NCI-H82 treated with DMSO at 0.1 percent for 48 hours (cell line): ENCODE measurements around the gene CTAGE6.
"Not testable (repeated sequence)": the region's sequence is repeated elsewhere in the genome, so short reads cannot be mapped to it uniquely, and the experiment has no call there.

Experiments
- DNase-seq: peaks from one replicate; lab custom pipeline; 2025; ENCODE audit not compliant: unreplicated experiment; lab: John Stamatoyannopoulos, UW

CTAGE6 gene, protein sequence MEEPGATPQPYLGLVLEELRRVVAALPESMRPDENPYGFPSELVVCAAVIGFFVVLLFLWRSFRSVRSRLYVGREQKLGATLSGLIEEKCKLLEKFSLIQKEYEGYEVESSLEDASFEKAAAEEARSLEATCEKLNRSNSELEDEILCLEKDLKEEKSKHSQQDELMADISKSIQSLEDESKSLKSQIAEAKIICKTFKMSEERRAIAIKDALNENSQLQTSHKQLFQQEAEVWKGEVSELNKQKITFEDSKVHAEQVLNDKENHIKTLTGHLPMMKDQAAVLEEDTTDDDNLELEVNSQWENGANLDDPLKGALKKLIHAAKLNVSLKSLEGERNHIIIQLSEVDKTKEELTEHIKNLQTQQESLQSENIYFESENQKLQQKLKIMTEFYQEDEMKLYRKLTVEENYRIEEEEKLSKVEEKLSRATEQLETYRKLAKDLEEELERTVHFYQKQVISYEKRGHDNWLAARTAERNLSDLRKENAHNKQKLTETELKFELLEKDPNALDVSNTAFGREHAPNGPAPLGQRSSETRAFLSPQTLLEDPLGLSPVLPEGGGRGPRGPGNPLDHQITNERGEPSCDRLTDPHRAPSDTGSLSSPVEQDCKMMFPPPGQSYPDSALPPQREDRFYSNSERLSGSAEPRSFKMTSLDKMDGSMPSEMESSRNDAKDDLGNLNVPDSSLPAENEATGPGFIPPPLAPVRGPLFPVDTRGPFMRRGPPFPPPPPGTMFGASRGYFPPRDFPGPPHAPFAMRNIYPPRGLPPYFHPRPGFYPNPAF

DNA sequence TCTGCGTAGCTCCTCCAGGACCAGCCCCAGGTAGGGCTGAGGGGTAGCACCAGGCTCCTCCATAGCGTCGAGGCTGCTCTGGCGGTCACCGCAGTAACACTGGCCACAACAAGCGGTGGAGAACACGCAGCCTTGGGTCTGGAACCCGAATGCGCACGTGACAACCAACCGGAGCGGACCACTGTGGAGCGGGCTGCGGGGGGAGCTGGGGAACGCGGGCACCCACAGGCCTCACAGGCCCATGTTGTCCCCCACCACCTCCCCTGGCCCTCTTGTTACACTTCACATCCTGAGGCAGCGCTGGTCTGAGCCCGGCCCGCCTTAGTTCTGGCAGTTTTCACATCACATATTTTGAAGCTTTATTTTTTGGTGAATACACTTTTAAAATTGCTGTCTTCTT, at the start of gene CTAGE6:
TSS of gene CTAGE6 (minus strand) at position 101 of the 400 bp plus-strand sequence. CDS start at position 63, 38 bp downstream.
- not testable (repeated sequence) for DNase-seq

DNA sequence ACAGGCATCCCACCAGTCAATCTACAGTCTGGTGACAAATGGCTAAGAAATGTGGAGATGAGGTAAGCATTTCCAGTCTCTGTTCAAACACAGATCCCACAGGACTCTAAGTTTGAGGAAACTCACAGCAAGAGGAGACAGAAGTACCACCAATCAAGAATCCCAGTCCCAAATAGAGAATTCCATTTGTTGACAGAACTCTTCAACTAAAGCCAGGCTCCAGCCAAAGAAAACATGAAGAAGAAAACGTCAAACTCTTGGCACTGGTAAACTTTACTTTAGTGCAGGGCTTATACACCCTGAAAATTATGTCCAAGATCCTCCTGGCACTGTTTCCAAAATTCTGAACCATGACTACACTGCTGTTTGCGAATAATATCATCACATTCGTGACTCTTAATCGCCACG, 49.2 kb upstream of the CTAGE6 start:
- not testable (repeated sequence) for DNase-seq

- DNase-seq: not testable (repeated sequence)
Measured at GRCh38 chr7:143797896-143798290, 40.4 kb upstream of the CTAGE6 start.

DNA sequence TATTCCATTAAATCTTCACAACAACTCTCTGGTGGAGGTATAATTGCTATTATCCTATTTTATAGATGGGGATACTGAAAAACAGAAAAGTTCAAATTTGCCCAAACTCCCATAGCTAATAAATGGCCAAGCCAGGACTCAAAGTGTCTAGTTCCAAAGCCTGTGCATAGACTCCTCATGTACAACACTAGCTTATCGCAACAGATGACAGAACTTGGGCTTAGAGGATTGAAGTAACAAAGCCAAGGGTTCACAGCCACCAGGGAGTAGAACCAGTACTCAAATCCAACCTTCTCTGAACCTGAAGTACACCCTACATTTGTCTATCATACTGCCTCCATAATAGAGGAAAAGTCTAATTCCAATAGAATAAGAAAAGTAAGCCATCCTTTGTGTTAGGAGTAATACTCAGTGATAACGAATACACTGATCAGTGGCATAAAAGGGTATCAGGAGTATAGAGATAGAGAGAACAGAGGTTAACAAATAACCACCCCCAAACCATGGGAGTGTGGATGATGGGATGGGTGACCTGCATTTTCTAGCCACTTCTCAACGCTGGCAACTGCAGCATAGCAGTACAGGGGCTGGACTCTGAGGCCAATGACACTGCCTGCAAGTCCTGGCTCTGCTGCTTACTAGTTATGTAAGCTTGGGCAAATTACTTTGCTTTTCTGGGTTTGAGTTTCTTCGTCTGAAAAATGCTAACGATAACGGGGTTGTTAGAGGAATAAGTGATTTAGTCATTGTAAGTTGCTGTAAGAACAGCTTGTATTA, 39.8 kb upstream of the CTAGE6 start:
- DNase-seq: not testable (repeated sequence)

DNA sequence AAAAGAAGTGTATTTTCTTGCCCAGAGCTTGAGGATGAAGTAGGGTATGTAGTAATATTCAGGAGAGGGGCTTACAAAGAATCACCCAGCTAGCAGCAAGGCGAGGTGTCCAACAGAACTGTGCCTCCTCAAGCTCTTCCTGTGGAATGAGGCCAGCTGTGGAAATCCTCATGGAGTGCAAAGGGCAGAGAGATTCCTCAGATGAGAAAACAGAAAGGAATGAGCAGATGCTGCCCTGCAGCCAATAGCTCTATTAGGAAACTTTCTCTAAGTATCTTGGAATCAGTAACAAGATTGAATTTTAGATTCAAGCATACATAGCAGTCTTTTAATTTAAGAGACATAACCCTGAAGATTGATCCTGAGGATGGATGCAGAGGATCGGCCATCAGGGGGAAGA, 38.2 kb upstream of the CTAGE6 start:
- DNase-seq: not testable (repeated sequence)

- not testable (repeated sequence) for DNase-seq
Measured at GRCh38 chr7:143792633-143793032, 35.1 kb upstream of the CTAGE6 start.

GRCh38 chr7:143785415-143786182, 28.1 kb upstream of the CTAGE6 start:
- not testable (repeated sequence) for DNase-seq

DNA sequence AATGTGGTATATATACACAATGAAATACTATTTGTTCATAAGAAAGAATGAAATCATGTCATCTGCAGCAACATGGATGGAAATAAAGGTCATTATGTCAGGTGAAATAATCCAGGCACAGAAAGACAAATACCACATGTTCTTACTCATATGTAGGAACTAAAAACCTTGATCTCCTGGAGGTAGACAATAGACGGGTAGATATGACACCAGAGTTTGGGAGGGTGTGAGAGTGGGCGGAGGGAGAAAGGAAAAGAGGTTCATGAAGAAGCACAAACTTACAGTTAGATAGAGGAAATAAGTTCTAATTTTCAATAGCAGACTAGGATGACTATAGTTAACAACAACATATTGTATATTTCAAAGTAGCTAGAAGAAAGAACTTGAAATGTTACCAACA, 22.1 kb upstream of the CTAGE6 start:
- DNase-seq: not testable (repeated sequence)

DNA sequence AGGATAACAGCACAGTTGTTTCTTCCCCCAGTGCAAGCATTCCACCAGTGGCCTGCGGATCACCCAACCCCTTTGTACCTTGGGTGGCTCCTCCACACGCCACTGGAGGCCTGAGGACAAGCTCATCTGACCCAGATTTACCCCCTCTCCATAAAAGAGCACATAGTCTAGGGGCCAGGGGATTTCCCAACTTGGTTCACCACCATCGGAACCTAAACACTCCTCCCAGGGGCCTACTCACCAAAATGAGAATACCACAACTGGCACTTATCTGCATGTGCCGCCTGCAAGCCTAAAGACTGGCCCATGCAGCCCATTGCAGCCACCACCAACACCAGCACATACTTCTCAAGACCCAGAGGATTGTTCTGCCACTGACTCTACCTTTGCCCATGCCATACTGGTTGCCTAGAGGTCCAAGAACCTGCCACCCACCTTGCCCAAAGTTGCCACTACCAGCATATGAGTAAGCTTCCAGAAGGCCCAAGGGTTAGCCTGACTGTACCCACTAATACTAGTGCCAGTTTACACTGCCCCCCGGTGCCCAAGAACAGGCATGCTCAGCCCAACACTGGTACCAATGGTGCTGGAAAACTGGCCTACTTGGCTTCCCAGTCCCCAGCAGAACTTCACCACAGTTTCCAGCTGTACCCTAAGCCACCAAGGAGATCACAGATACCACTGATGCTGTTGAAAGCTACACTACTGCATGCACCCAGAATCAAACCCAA, 15.4 kb upstream of the CTAGE6 start:
- DNase-seq: not testable (repeated sequence)

DNA sequence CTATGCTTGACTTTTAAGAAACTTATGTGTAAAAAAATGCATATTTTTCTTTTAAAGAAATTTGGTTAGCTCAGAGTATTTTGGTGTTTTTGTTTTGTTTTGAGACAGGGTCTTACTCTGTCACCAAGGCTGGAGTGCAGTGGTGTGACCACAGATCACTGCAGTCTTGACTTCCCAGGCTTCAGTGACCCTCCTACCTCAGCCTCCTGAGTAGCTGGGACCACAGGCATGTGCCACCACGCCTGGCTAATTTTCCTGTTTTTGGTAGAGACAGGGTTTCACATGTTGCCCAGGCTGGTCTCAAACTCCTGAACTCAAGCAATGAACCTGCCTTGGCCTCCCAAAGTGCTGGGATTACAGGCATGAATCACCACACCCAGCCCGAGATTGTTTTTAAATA, 10.0 kb upstream of the CTAGE6 start:
- not testable (repeated sequence) for DNase-seq

GRCh38 chr7:143765678-143766077, 8.2 kb upstream of the CTAGE6 start:
- DNase-seq: not testable (repeated sequence)

- not testable (repeated sequence) for DNase-seq
Measured at GRCh38 chr7:143763065-143763464, 5.6 kb upstream of the CTAGE6 start.

DNA sequence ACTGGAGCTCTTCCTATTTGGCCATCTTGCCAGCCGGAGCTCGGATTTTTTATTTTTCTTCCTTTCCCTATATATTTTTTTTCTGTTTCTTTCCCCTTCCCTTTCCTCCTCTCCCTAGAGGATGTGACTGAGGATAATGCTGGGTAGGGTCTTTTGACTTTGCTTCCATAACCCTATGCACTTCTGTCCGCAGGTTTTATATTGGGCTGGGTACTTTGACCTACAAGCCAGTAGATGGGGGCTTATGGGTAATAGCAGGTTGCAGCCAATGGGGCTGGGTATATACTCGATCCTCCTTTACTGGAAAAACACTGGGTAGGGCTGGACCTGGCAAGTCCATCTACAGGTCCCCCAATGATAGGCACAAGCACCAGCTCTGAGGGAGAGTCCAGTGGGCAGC, 12.2 kb downstream of the CTAGE6 start:
- not testable (repeated sequence) for DNase-seq

- peak; percentile 4 for DNase-seq
Measured at GRCh38 chr7:143737037-143737819, 20.3 kb downstream of the CTAGE6 start.

GRCh38 chr7:143735962-143736361, 21.5 kb downstream of the CTAGE6 start:
- no peak for DNase-seq

- DNase-seq: no peak
Measured at GRCh38 chr7:143733876-143734275, 23.6 kb downstream of the CTAGE6 start.

DNA sequence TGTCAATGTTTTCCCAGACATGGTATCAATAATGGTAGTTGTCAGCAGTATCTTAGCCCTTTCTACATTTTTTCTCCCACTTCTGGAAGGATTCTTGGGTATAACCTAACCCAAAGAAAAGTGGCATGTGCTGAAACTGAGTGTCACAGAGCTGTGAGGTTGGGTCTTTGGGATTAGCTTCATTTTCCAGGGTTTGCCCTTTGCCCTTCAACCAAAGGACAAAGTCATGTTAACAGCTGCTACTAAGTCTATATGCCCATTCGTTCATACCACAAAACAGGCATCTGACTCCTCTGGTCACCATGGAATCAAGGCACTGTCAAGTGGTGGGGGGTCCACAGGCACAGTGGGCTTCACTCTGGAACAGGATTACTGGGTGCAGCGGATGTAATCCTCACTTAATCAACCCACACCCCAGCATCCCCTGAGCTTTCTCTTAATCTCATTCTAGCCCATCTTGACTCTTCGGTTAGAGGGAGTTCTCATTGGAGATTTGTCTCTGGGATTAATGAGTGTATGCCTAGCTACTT, 29.1 kb downstream of the CTAGE6 start:
- DNase-seq: no peak

DNA sequence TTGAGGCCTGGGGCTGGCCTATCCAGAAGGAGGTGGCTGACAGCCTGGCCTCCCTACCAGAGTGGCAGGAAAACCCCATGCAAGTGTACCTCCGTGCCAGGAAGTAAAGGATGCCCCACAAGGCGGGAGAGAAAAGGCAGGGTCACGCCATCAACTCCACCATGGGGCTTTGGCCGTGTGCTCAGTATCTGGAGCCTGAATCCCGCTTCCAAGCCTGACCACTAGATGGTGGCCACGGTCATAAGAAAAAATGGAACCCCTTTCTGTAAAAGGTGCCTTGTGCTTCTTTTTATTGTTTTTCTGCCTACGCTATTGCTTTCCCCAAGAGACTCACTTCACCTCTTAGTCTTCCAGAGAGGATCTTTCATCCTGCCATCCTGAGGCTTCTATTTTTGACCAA, 29.9 kb downstream of the CTAGE6 start:
- DNase-seq: not testable (repeated sequence)

GRCh38 chr7:143726143-143726542, 31.4 kb downstream of the CTAGE6 start:
- DNase-seq: not testable (repeated sequence)
